Fibroblast of skin of abdomen (primary cell): ENCODE results near the gene RIOK1. TPM values are rescaled to one million over a fixed set of nuclear protein-coding genes. Genes with fewer than 3 reads are reported as not detected.
"Not testable (repeated sequence)": the region's sequence is repeated elsewhere in the genome, so short reads cannot be mapped to it uniquely, and the experiment has no call there.

Source experiments
- DNase-seq: peaks from one replicate; pipeline ENCODE4 v3.0.0-alpha.2; 2013
- polyA plus RNA-seq, 2 experiments: library from polyadenylated mRNA; unstranded; fragments of 120-200 nt; gene quantifications; one replicate each; pipeline ENCODE4 v1.2.1, GENCODE V29; 2013; ENCODE audit not compliant: insufficient read length in 2 of 2

Gene RIOK1
- 22.5 TPM for polyA plus RNA-seq (2013, experiment 1 of 2; ENCODE audit: insufficient read length)
- 19.7 TPM for polyA plus RNA-seq (2013, experiment 2 of 2; ENCODE audit: insufficient read length)

DNA sequence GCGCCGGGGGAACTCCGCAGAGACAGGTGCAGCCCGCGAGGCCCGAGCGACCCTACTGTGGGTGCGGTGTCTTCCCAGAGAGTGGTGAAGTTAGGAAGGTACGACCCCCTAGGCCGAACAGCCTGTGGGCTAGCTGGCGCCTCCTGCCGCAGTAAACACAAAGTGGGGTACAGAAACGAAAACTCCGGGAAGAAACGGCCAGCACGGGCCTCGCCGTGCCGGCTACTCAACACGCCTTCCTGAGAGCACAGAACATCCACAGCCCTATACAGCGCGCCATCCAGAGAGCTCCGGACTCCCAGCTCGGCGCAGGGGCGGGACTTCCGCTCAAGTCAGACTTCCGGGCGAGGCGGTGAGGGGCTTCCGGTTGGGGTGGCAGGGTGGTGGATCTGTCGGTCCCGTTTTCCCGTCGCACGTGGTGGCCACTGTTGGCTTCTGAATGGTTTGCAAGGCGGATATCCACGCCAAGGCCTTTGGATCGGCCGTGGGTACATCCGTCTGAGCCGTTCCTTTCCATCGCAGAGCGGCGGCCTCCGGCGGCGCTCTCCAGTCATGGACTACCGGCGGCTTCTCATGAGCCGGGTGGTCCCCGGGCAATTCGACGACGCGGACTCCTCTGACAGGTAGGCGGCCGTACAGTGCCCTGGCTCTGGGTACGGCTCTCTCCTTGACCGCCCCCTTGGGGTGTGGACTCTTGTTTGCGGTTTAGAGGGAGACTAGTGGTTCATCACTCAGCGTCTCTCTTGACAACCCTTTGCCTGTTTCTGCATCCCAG, at the start of gene RIOK1, which contains the start of gene CAGE1:
Gene RIOK1 (plus strand): TSS at position 358 of the 775 bp plus-strand sequence. CDS start 195 bp downstream, at position 553.
Gene CAGE1 (minus strand): TSS at position 292 of the 775 bp plus-strand sequence. CDS start 2,569 bp downstream, outside the sequence.
- peak; percentile 93 for DNase-seq

DNA sequence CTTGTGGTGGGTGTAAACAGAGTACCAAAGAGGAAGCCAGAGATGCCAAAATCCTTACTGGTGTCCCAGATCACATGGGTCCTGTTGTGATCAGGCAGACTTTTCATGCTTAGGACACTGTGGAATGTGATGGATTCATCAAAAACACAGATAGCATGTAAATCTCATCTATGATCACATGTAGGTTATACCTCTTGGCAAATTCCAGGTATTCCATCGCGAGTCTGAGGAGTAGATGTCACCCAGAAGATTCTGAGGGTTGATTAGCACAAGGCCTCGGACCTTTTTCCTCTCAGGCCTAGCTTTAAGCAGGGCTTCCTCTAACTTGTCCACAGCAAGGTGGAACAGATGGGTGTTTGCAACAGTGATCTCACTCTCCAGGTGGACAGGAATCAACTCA, 48.3 kb upstream of the RIOK1 start:
- DNase-seq = no peak

GRCh38 chr6:7341989-7342742, 47.4 kb upstream of the RIOK1 start:
- DNase-seq = peak; percentile 13

DNA sequence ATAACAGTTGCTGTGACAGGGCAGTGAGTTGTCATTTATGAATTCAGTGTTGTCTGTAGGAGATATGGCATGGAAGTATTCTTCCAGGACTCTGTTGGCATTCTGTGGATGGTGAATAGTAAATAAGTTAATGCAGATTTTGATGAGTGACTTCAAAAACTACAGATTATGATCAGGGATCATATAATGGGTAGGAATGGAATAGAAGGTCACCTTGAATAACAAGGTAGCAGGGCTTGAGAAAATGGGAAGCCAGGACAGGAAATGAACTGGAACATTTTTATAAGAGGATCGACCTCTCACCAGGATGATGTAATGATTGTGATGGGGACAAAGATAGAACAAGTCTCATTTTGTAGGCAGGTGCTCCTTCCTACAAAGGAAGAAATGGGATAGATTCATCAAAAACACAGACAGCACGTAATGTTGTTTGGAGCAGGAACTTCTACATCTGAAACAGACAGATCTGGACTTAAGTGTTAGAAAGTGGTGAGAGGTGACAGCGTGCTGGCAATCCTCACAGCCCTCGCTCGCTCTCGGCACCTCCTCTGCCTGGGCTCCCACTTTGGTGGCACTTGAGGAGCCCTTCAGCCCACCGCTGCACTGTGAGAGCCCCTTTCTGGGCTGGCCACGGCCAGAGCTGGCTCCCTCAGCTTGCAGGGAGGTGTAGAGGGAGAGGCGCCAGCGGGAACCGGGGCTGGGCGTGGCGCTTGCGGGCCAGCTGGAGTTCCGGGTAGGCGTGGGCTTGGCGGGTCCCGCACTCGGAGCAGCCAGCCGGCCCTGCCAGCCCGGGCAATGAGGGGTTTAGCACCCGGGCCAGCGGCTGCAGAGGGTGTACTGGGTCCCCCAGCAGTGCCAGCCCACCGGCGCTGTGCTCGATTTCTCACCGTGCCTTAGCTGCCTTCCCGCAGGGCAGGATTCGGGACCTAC, 45.8 kb upstream of the RIOK1 start:
- no peak for DNase-seq

GRCh38 chr6:7344773-7345450, 44.7 kb upstream of the RIOK1 start:
- not testable (repeated sequence) for DNase-seq

GRCh38 chr6:7347551-7347997, 42.0 kb upstream of the RIOK1 start:
- DNase-seq = not testable (repeated sequence)

DNA sequence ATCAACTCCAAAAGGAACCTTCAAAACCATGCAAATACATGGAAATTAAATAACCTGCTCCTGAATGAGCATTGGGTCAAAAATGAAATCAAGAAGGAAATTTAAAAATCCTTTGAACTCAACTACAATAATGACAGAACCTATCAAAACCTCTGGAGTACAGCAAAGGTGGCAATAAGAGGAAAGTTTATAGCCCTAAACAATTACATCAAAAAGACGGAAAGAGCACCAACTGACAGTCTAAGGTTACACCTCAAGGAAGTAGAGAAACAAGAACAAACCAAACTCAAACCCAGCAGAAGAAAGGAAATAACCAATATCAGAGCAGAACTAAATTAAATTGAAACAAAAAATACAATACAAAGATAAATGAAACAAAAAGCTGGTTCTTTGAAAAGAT, 39.0 kb upstream of the RIOK1 start:
- DNase-seq = not testable (repeated sequence)

GRCh38 chr6:7351916-7352315, 37.7 kb upstream of the RIOK1 start:
- DNase-seq = not testable (repeated sequence)

DNA sequence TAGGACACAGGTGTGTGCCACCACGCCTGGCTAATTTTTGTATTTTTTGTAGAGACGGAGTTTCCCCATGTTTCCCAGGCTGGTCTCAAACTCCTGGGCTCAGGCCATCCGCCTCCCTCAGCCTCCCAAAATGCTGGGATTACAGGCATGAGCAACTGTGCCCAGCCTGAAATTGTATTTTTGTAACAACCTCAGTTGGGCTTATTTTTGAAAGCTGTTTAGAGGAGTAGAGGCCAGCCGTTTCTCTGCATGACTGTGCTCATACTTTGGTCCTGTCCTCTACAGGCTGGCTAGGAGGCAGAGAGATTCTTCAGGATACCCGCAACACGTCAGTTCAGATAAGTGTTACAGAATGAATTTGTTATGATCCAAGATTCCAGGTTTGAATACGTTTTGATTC, 22.2 kb upstream of the RIOK1 start:
- no peak for DNase-seq

GRCh38 chr6:7373739-7374138, 15.9 kb upstream of the RIOK1 start:
- no peak for DNase-seq

DNA sequence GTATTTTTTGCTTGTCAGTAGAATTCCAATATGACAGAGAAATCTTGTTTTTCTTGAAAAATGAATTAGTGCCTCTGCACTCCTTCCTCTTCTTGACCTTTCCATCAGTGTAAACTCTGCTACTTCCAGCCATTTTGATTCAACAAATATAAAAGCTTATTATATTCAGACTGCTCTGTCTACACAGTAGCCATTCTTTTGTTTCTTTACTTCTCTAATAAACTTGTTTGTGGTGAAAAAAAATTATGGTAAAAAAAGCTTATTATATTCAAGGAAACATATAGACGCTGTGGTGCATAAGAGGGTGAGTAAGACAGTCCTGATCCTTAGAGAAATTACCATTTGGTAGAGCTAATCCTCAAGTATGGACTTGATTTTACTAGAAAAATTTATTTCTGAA, 11.6 kb upstream of the RIOK1 start:
- DNase-seq = no peak

DNA sequence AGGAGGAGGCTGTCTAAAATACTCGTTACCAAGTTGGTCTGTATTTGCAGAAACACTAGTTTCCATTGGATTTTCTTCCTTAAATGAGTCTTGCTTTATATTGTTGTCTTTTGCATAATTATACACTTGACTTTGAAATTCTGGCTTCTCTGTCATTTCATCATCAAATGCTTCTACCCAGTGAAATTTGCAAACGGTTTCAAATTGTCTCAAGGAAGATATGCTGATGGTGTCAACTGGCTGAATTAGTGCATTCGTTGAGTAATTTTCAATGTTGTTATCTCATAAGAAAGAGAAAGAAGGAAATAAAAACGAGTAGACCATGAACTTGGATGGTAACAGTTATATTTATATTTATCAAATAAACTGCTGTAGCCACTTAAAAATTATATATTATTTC, 10.9 kb upstream of the RIOK1 start:
- DNase-seq = no peak

- DNase-seq = no peak
These were observed 8.5 kb upstream of the RIOK1 start for GRCh38 chr6:7381092-7381491.

DNA sequence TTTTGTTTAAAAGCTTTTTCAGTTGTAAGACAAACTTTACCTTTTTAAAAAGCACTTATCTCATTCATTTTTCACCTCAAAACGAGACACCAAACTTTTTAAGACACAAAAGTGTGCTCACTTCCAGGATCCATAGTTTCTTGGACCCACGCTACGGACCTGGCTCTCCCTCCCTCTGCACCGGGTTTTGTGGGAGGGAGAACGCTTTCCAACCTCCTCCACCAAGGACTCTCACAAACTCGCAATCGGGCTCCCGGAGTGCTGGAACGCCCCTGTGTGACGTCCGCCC, 502 bp upstream of the RIOK1 start:
- DNase-seq = no peak

DNA sequence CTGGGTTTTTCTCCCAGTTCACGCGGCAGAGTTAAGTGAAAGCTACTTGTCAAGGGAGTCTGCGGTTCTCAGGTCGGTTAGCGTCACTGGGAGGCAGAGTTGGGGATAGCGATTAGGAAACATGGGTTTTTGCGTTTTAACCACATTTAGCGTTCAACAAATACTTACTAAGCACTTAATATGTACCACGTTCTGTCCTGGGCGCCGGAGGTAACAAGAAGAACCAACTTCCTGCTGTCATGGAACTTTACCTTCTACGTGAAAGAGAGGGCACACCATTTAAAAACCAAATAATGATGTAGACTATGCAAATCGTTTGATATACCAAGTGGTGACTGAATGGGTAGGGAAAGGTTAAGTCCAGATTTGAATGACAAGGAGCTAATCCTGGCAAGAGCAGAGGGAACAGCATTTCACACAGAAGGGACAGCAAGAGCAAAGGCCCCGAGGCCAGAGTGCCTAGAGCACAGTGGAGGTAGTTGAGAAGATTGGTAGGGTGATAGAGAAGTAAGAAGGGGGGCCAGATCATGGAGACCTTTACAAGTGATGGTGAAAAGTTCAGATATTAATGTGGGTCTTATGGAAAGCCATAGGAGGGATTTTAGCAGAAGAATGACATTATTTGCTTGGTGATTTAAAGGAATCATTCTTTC, 744 bp downstream of the RIOK1 start:
- no peak for DNase-seq

DNA sequence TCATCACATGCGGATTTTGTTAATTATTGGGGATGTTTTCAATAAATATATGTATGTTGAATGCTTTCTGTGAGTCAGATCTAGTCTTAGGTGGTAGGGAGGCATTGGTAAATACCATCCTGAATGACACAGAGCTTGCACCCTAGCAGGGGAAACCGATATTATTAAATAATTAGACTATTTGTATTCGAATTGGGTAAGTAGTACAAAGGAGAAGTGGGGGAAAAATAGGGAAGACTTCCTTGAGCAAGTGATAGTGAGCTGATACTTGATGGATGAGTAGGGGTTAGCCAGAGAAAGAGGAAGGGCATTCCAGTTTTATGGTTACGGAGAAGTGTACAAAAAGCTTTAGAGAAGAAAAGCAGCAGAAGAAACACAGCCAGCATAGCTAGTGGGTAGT, 1.5 kb downstream of the RIOK1 start:
- DNase-seq = no peak

- no peak for DNase-seq
These were observed 2.8 kb downstream of the RIOK1 start for GRCh38 chr6:7392402-7392801.

GRCh38 chr6:7401075-7401474, 11.5 kb downstream of the RIOK1 start:
- DNase-seq = no peak

DNA sequence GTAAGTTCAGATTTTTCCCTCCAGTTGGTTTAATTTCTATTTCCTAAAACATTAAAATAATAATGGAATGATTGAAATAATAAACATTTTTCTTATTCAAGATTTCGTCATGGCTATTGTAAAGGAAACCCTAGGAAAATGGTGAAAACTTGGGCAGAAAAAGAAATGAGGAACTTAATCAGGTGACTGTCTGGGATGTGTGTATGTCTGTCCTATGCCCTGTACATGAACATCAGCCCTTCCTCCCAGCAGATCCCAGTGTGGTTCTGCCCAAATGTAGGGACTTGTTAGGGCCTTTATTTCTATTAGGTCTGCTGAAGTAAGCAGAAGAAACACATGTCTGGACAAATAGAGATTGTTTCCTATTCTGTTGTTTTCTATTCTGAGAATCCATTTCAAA, 13.1 kb downstream of the RIOK1 start:
- DNase-seq = no peak

DNA sequence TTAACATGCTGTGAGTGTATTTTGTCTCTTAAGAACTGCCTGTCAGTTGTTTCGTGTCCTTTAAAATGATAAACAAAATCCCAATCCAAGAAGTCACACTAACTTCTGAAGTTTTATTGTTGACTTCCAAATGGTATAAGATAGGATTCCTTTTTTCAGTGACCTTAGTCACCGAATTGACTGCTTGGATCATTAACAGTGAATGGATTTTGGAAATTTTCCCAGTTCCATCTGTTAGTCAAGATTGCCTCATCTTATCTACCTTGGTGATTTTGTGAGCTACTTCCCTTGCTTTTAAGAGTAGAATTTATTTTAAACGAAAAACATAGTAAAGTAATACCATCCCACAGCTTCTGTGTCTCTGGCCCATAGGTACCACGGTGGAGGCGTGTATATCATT, 14.9 kb downstream of the RIOK1 start:
- DNase-seq = no peak

DNA sequence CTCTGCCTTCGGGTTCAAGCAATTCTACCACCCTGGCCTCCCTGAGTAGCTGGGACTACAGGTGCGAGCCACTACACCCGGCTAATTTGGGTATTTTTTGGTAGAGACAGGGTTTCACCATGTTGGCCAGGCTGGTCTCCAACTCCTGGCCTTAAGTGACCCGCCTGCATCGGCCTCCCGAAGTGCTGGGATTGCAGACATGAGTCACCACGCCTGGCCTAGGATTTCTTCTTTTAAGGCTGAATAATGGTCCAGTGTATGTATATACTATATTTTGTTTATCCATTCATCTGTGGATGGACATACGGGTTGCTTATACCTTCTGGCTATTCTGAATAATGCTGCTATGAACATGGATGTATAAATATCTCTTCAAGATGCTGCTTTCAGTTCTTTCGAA, 17.1 kb downstream of the RIOK1 start:
- DNase-seq = no peak

DNA sequence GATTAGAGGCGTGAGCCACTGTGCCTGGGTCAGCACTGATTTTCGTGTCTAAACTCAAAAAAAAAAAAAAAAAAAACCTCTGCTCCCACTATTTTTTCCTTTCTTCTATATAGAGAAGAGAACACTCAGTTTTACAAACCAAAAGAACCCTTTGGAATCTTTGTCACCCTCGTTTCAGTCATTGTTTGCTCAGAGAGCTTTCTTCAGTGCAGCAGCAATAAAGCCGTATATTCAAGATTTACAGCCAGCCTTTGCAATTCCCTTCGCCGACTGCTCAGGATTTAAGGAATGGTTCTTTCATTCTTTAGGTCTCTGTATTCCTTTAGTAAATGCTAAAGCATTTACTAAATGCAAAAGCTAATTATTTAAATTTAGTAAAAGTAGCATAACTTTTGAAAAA, 20.1 kb downstream of the RIOK1 start:
- DNase-seq = no peak
